SHP77 treated with DMSO at 0.1 percent for 48 hours (cell line): ENCODE measurements around the gene CPXM1.

ENCODE experiments used
- DNase-seq: peaks from one replicate; lab custom pipeline; 2025; lab: John Stamatoyannopoulos, UW

Gene CPXM1

DNA sequence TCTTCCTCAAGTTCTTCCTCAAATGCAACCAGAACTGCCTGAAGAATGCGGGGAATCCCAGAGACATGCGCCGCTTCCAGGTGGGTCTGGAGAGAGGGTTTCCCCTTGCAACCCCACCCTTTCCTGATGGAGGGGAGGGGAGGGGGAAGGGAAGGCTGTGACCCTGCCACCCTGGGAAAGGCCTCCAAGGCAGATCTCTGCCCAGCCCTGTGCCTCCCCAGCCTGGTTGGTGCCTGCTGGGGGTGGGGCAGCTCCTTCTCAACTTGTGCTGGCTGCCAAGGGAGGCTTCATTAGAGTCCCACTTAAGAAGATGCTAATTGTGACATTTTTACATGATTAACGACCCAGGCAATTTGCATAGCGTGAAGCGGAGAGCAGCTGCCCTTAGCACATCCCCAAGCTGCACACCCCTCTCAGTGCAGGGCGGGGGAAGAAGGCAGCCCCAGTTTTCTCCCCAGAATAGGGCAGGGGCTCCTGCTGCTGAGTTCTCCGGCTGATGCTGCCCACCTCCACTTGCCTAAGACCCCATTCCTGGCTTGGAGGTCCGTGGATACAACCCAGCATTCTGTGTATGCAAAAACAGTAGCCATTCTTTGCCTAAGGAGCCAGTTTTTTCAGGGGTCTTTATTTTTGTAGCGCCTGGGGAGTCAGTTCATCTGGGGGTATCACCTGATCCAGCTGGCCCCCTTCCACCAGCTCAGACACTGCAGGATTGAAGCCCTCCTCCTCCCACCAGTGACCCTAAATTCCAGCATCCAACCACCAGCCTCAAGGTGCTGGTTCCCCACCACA lies 51.7 kb downstream of the CPXM1 start:
- no peak for DNase-seq

DNA sequence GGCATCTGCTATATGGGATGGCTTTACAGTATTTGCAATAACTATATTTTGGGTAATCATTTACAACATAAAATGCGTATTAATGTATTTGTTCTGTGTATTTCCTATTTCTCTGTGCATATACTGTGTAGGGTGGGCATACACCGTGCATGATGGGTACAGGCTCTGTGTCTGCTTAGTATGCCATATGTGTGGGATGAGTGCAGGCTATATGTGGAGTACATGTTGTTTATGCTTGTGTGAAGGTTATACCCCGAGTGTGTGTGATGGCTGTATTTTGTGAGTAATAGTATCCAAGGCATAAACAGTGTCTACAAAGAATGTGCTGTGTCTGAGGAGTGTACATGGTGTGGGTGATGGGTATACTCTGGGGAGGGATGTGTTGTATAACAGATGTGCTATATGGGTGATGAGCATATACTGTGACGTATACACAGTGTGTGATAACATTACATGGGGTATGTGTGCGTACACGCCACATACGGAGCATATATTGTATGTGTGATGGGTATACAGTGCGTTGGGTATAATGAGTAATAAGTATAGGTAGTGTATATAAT lies 52.7 kb downstream of the CPXM1 start:
- DNase-seq: no peak

DNA sequence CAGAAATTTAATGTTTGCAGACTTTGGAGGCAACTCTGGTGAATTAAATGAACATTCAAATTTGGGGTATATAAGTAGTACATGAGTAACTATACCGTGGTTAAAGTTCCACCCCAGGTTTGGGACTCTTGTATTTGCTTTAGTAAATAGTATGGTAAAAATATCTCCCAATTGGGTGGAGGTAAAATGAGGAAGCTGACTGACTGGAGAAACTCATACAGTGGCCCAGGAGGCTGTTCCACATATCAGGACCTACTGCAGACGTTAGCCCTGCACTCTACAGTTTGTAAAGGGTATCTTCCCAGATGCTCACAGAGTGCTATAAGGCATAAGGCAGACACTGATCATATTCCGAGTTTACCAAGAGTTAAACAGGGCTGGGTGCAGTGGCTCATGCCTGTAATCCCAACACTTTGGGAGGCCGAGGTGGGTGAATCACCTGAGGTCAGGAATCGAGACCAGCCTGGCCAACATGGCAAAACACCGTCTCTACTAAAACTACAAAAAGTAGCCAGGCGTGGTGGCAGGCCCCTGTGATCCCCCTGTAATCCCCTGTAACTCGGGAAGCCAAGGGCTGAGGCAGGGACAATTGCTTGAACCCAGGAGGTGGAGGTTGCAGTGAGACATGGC lies 53.7 kb downstream of the CPXM1 start:
- no peak for DNase-seq

DNA sequence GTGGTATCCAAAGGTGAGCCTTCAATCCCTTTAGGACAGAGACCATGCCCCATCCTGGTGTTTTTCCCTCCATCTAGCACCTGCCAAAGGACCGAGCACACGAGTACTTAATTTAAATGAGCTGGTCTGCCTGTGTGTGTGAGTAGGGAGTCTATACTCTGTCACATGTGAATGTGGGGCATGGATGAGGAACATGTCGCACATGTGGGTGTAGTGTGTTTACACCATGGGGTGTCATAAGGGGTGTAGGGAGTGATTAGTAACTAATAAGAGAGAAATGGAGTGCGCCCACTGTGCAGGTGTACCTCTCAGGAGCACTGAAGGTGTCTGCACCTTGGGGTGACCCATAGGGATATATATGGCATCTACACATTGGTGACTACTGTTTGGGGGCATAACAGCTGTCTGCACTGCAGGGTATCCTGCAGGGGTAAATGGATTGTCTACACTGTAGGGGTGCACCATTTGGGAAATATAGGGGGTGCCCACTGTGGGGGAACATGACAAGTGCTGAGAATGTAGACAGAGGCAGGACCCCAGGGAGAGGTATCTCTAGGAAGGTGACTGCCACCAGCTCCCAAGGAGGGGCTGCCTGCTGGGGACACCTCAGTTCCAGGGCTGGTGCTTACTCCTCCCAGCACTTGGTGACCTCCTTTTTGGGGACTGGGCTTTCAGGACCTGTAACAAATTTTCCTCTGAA lies 54.3 kb downstream of the CPXM1 start:
- no peak for DNase-seq

DNA sequence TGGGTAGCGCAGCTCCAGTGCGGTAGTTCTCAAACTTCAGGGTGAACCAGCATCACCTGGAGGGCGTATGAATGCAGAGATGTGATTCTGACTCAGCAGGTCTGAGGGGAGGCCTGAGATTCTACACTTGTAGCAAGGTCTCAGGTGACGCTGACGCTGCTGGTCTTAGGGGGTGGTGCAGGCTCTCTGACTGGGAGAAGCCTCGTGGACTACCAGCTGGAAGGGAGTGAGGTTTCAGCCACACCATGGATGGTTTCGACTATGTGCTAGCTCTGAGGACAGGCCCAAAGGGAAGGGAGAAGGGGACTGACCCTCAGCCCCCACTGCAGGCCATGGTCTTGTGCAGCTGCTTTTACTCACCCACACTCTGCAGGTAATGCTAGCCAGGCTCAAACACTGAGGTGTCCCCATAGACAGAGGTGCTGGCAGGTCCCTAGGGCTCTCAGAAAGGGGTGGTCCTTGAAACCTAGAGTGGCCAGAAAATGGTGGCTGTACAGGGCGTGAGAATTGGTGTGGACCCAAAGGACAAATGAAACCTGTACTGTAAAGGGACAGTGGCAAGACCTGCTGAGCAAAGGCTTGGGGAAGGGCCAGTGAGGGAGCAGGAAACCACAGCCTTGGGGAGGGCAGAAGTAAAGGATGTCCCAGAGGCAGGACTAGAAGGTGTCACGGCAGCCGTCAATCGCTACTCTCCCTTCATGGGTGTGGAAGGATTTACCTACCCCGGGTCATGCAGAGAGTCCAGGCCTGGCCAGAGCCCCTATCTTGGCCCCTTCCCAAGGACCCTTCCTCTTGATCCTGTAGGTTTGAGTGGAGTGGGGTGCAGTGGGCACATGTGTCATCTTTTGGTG lies 55.1 kb downstream of the CPXM1 start:
- DNase-seq: no peak
